Measurements from ENCODE around the gene MAP2K2.

MAP2K2 gene

GRCh38 chr19:4075373-4075772 lies 48.5 kb downstream of the MAP2K2 start:
- H3K36me3 ChIP-seq (replicated peaks) = no peaks in the 10 kb centered on the region
- no peak for TF ChIP-seq CTCF (IDR thresholded peaks at IDR 0.05; ENCODE audit: low read depth, low read length, missing control alignments)
- in situ Hi-C loops (cut with HindIII; ENCODE audit: low pct_ligation_motif_present, low sequenced_read_pairs) = no loop called here
- peak; percentile 34 for DNase-seq
- no peak overlapping the region for H3K27ac ChIP-seq
- no peak overlapping the region for H3K4me3 ChIP-seq (ENCODE audit: low read depth, low read length)
- H3K27me3 ChIP-seq (replicated peaks) = no peaks in the 10 kb centered on the region

- DNase-seq = no peak
- in situ Hi-C loops (cut with HindIII; ENCODE audit: low pct_ligation_motif_present, low sequenced_read_pairs) = no loop called here
Observed at GRCh38 chr19:4071610-4072009, 52.3 kb downstream of the MAP2K2 start.

GRCh38 chr19:4069331-4069959 lies 54.5 kb downstream of the MAP2K2 start:
- no peak for DNase-seq
- Histone ChIP-seq H3K36me3 (replicated peaks) (no peaks in the 10 kb centered on the region), H3K27me3 (replicated peaks) (no peaks in the 10 kb centered on the region), H3K4me3 (ENCODE audit: low read depth, low read length) (no peak overlapping the region), H3K27ac (no peak overlapping the region)
- in situ Hi-C loops (cut with HindIII; ENCODE audit: low pct_ligation_motif_present, low sequenced_read_pairs) = no loop called here
- no peak for TF ChIP-seq CTCF (IDR thresholded peaks at IDR 0.05; ENCODE audit: low read depth, low read length, missing control alignments)

More at GRCh38 chr19:4071610-4072009, 52.3 kb downstream of the MAP2K2 start:
- no peaks in the 10 kb centered on the region for H3K27me3 ChIP-seq (replicated peaks)
- no peaks in the 10 kb centered on the region for H3K36me3 ChIP-seq (replicated peaks)
- no peak overlapping the region for H3K4me3 ChIP-seq (ENCODE audit: low read depth, low read length)
- TF ChIP-seq CTCF (IDR thresholded peaks at IDR 0.05; ENCODE audit: low read depth, low read length, missing control alignments) = no peak
- no peak overlapping the region for H3K27ac ChIP-seq

- Histone ChIP-seq H3K27me3 (replicated peaks) (no peaks in the 10 kb centered on the region), H3K27ac (no peak overlapping the region), H3K36me3 (replicated peaks) (peaks cover 5% of the 10 kb centered on the region), H3K4me3 (ENCODE audit: low read depth, low read length) (peak overlapping the region; percentile 71)
- DNase-seq = no peak
- no peak for TF ChIP-seq CTCF (IDR thresholded peaks at IDR 0.05; ENCODE audit: low read depth, low read length, missing control alignments)
- in situ Hi-C loops (cut with HindIII; ENCODE audit: low pct_ligation_motif_present, low sequenced_read_pairs) = no loop called here
Observed at GRCh38 chr19:4068047-4068966, 55.6 kb downstream of the MAP2K2 start.

GRCh38 chr19:4067396-4068046 lies 56.4 kb downstream of the MAP2K2 start:
- DNase-seq = no peak
- H3K27ac ChIP-seq = no peak overlapping the region
- TF ChIP-seq CTCF (IDR thresholded peaks at IDR 0.05; ENCODE audit: low read depth, low read length, missing control alignments) = no peak

More at GRCh38 chr19:4067396-4068046, 56.4 kb downstream of the MAP2K2 start:
- in situ Hi-C loops (cut with HindIII; ENCODE audit: low pct_ligation_motif_present, low sequenced_read_pairs) = no loop called here
- Histone ChIP-seq H3K4me3 (ENCODE audit: low read depth, low read length) (peak overlapping the region; percentile 71), H3K36me3 (replicated peaks) (peaks cover 11% of the 10 kb centered on the region), H3K27me3 (replicated peaks) (no peaks in the 10 kb centered on the region)
